NCI-H345 (cell line): ENCODE results near the gene CACNA1C.
"Not testable (repeated sequence)": the region's sequence is repeated elsewhere in the genome, so short reads cannot be mapped to it uniquely, and the experiment has no call there.

Source experiments
- DNase-seq: peaks from one replicate; lab custom pipeline; 2025; lab: John Stamatoyannopoulos, UW

The CACNA1C gene

DNA sequence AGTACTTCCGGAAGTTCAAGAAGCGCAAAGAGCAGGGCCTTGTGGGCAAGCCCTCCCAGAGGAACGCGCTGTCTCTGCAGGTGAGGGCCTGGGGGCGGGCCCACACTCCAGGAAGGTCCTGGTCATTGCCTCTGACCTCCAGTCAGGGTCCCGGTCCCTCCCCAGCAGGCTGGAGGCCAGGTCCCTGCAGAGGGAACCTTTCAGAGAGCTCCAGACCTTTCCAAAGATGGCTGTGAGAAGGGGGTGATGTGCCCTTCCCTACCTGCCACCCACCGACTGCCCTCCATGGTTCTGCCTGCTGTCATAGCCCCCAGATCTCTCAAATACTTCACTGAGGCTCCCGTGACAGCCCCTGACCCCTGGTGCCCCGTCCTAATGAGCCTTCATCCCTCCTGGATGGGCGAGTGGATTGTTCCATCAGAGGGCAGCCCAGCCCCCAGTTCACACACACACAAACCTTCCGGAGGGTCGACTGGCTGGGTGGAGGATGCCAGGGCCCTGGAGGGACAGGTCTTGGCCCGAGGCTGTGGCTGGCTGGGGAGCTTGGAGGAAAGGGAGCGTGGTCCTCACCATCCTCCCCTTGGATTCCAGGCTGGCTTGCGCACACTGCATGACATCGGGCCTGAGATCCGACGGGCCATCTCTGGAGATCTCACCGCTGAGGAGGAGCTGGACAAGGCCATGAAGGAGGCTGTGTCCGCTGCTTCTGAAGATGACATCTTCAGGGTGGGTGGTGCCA is 624.5 kb downstream of the CACNA1C start:
- DNase-seq = no peak

DNA sequence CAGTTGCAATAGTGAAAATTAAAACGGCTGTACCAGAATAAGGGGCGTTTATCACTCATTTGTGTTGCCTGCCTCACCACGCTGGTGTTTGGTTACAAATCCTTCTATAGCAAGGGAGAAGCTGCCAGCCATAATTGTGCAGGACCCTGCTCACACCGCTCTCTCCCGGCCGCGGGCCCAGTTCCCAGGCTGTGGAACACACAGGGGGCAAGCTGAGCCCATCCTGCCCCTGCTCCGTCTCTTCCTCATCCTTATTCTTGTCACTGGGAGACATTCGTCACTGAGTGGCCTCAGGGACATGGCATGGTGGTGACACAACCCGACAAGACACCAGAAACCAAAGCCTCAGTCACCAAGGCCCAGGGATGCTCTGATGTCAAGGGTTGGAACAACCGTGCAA is 625.6 kb downstream of the CACNA1C start:
- no peak for DNase-seq

DNA sequence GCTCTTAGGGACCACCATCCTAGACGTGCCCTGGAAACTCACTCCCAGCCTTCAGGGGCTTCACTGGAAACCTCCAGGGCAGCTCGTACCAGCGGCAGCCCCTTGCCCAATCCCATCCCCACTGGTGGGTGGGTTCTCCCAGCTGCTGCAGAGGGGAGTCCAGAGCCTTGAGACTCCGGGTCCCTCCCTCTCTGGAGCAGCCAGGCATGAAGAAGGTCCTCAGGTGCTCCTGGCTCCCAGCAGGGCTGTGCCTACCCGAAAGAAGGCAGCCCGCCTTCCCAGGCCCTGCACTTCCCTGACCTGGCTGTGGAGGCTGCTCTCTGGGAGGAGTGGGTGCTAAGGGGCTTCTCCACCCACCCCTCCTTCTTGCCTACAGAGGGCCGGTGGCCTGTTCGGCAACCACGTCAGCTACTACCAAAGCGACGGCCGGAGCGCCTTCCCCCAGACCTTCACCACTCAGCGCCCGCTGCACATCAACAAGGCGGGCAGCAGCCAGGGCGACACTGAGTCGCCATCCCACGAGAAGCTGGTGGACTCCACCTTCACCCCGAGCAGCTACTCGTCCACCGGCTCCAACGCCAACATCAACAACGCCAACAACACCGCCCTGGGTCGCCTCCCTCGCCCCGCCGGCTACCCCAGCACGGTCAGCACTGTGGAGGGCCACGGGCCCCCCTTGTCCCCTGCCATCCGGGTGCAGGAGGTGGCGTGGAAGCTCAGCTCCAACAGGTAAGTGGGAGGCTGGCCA is 626.5 kb downstream of the CACNA1C start:
- DNase-seq = no peak

DNA sequence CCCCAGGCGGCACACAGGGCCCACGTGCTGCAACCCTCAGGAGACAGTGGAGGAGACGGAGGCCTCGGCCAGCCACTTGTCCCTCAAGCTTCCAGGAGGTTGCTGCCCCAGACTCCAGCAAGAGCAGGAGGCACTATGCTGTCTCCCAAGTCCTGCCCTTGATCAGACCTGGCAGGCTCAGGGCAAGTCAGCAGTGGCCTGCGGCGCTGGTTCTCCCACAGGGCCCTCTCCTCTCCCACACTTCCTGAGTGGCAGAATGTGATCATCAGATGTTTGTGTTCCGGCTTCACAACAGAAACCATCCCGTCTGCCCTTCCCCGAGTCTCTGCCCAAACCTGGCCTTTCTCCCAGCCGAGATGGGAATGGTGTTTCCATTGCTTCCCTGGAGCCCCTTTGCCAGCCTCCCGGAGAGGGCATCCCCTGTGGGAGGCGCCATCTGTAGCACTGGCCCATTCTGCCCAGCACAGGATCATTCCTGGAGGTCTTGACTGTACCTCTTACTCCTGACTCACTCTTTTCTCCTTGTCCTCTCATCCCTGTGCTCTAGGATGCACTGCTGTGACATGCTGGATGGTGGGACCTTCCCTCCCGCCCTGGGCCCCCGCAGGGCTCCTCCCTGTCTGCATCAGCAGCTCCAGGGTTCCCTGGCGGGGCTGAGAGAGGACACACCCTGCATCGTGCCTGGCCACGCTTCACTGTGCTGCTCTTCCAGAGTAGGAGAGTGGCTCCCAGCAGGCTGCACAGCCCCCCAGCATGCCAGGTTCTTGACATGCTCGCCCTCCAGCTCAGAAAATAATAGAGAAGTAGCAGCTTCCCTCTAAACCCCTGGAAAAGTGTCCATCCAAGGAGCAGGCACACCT is 627.3 kb downstream of the CACNA1C start:
- DNase-seq = peak; percentile 49

GRCh38 chr12:2680676-2681039 is 627.9 kb downstream of the CACNA1C start:
- DNase-seq = peak; percentile 49

GRCh38 chr12:2681450-2682205 is 628.8 kb downstream of the CACNA1C start:
- DNase-seq = no peak

DNA sequence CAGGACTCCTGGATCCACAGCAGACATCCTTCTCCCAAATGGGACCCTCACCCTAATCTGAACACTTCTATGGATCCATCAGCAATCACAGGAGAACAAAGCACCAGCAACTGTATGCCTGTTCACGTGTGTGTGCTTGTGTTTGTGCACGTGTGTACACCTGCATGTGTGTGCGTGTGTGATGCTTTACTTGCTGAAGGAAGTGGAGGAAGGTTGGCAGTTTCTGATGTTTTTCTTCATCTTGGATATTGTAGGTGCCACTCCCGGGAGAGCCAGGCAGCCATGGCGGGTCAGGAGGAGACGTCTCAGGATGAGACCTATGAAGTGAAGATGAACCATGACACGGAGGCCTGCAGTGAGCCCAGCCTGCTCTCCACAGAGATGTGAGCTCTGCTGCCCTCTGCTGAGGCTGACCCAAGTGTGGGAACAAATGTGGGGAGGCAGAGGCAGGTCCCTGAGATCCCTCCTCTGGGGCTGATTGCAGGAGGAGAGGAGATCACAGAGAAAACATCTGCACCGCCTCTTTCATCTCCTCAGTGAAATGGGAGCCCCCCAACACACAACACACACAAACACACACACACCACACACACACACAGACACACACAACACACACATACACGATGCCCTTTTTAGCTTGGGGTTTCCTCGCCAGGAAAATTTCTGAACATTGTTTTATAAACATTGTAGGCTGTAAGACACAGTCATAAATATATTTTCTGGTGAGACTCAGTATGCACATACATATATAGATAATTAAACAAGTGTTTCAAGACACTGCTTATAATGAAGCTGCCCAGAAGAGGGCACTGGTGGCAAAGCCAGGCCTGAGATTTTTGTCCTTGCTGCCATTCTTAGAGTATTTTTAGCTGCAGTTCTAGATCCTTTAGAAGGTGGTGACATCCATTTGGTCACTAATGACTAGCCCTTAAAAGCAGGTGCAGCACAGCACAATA is 629.8 kb downstream of the CACNA1C start:
- DNase-seq = peak; percentile 70

- DNase-seq = no peak
Measured at GRCh38 chr12:2683283-2684025, 630.7 kb downstream of the CACNA1C start.

DNA sequence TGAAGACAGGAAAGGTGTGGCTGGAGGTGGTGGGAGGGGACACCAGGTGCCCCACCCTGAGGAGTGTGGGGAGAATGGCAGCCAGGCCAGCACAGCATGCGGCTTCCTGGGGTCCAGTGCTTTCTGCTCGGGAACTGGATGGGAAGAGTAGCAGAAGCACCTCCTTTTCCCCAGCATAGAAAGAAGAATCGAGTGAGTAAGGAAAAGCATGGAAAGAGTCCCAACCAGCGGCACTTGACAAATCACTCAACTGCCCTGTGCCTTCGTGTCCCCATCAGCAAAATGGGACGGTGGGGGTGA is 631.2 kb downstream of the CACNA1C start:
- DNase-seq = not testable (repeated sequence)

- not testable (repeated sequence) for DNase-seq
Measured at GRCh38 chr12:2685620-2686279, 633.0 kb downstream of the CACNA1C start.

DNA sequence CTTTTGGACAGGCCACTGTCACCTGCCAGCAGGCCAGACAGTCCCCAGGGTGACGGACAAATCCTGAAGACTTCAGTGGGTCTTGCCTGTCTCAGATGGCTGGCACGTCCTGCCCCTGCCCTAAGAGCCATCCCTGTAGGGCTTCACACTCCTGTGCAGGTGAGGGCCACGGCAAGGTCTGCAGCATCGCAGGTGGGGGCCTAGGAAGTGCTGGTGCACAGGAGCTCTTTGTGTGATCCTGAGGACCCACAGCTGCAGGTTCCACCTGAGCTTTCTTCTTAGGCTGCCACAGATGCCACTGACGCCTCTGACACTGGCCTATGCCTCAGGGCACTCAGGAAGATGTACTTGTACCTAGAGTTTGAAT is 633.5 kb downstream of the CACNA1C start:
- DNase-seq = no peak

DNA sequence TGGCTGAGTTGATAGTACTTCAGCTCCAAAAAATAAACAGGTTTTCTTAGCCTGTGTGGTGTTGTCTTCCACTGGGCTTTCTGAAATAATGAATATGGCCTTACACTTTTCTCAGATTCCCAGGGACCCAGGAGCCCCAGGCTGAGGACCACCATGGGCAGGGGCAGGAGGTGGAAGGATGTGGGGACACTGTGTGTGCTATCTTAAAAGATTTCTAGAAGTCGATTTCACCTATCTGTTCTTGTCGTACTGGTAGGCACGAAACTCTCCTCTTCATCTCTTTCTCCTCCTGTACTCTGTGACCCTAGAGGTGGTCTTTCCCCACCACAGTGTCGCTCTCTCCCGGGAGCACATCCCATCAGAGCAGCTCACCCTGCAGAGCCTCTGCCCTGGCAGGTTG is 634.3 kb downstream of the CACNA1C start:
- DNase-seq = no peak

DNA sequence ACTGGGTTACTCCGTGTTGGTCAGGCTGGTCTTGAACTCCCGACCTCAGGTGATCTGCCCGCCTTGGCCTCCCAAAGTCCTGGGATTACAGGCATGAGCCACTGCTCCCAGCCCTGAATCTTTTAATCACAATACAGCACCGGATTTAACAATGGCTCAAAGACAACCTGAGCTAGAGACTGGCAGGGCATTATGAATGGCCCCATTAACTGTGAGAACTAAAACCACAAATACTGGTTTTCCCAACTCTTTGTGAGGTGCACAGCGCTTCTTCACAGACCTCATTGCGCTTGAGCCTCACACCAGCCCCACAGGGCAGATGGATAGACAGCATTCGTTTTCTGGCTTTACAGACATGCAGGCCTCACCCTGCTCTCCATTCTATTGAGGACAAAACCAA is 634.9 kb downstream of the CACNA1C start:
- DNase-seq = no peak

GRCh38 chr12:2688381-2688931 is 635.7 kb downstream of the CACNA1C start:
- DNase-seq = no peak

- DNase-seq = no peak
Measured at GRCh38 chr12:2689393-2689792, 636.6 kb downstream of the CACNA1C start.

- no peak for DNase-seq
Measured at GRCh38 chr12:2689879-2690278, 637.1 kb downstream of the CACNA1C start.

DNA sequence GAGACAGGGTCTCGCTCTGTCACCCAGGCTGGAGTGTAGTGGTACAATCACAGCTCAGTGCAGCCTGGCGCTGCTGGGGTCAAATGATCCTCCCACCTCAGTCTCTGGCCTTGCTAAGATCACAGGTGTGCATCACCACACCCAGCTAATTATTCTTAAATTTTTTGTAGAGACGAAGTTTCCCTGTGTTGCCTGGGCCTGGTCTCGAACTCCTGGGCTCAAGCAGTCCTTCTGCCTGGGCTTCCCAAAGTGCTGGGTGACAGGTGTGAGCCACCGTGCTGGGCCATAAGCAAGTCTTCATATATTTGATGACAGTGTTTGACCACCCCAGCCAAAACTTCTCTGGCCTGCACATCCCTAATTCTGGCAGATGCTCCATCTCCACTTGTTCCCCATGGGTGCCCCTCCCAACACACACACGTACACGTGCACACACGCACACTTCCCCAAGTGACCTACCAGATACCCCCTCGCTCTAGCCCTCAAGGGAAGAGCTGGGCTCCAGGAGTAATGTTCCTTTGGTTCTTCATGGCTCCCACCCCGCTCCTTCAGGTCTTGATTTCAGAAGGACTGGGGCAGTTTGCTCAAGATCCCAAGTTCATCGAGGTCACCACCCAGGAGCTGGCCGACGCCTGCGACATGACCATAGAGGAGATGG is 637.7 kb downstream of the CACNA1C start:
- DNase-seq = no peak

- peak; percentile 32 for DNase-seq
Measured at GRCh38 chr12:2691006-2691344, 638.2 kb downstream of the CACNA1C start.
